Naive thymus-derived CD8-positive, alpha-beta T cell (primary cell): ENCODE data around the gene TLR9. TPM values are rescaled to one million over a fixed set of nuclear protein-coding genes. Genes with fewer than 3 reads are reported as not detected.

Experiments
- ATAC-seq, 2 donors: fragments of 150-1000 bp; cut with Tn5 transposase in 1 of 2; sonication (Bioruptor Pico), chemical (Tn5 transposase) in 1 of 2; 1 replicate in 1 of 2; 2 replicates in 1 of 2; pipeline ENCODE4 v1.10.0; 2021; ENCODE audit warnings: mild to moderate bottlenecking in 2 of 2, moderate library complexity in 2 of 2
- POLR2A ChIA-PET: fragments of 350-600 bp; sonication (Branson Sonifier 250); formaldehyde crosslinking; loops from one replicate; lab custom pipeline; 2021; ENCODE audit warnings: antibody characterized with exemption; lab: Charles Lee
- DNase-seq, 10 donors: peaks; one replicate each; pipeline versions ENCODE4 v3.0.0 to v3.0.0-alpha.2; 2020 to 2022
- H3K27ac Mint-ChIP-seq, 10 donors: one replicate each; pipeline ENCODE4 v1.8.0; 2020 to 2022; ENCODE audit warnings: mild to moderate bottlenecking in 10 of 10, mixed read lengths in 10 of 10, moderate library complexity in 4 of 10, inconsistent platforms in 1 of 10
- H3K27me3 Mint-ChIP-seq, 5 donors: one replicate each; pipeline ENCODE4 v1.8.0; 2021 to 2022; ENCODE audit warnings: mixed read lengths in 5 of 5
- H3K36me3 Mint-ChIP-seq, 3 donors: one replicate each; pipeline ENCODE4 v1.8.0; 2020 to 2022; ENCODE audit warnings: mixed read lengths in 3 of 3, mild to moderate bottlenecking in 2 of 3, inconsistent platforms in 1 of 3
- H3K4me1 Mint-ChIP-seq, 4 donors: one replicate each; pipeline ENCODE4 v1.8.0; 2021 to 2022; ENCODE audit warnings: mixed read lengths in 4 of 4
- H3K4me3 Mint-ChIP-seq, 10 donors: one replicate each; pipeline ENCODE4 v1.8.0; 2020 to 2022; ENCODE audit warnings: mild to moderate bottlenecking in 10 of 10, mixed read lengths in 10 of 10, moderate library complexity in 6 of 10, inconsistent platforms in 1 of 10
- H3K9me3 Mint-ChIP-seq, 9 donors: one replicate each; pipeline ENCODE4 v1.8.0; 2020 to 2022; ENCODE audit warnings: mixed read lengths in 9 of 9, mild to moderate bottlenecking in 3 of 9, inconsistent platforms in 1 of 9, moderate library complexity in 1 of 9
- polyA plus RNA-seq, 3 donors: library from polyadenylated mRNA; unstranded; fragments of 300-500 nt; fragmentation: Illumina TruSeq; gene quantifications; one replicate each; pipeline ENCODE4 v1.2.3, GENCODE V29; 2021
- total RNA-seq, 8 experiments: library from RNA in 2 of 8; stranded (reverse) in 2 of 8; gene quantifications; one replicate each; pipeline ENCODE4 v1.2.3 and lab custom pipeline; 2021 to 2026

TLR9 gene
- total and polyA plus RNA-seq, 5 experiments from 2014 or later: 2.4 to 2.8 TPM; not detected in 3

DNA sequence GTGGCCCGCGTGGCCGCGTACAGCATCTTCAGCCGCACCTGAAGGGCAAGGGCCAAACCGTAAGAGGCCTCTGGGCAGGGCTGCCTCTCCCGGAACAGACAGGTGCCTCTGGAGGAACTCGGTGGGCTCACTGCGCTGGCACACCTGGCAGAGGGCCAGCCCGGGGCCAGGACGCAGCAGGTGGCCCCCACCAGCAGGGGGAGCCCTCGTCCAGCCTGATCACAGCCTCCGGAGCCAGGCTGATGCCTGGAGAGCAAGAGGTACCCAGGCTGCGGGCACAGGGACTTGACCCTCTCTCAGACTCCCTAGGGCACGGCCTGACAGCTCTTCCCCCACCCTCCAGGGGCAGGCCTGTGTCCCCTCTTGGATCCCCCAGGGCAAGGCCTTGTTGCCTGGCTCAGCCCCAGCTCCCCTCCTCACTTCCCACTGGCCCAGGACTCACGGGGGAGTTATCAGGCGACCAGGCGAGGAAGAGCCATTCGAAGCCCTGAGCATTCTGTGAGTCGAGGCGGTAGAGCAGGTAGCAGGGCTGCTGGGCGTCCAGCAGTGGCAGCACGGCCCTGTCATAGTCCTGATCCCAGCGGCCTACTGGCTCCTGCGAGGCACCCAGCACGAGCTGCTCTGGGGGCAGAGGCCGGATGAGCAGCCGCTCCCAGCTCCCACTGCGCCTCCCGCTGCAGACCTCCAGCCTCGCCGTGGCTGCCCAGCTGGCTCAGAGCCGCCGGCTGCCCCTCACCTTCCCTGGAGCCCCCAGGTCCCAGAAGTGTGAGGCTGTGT lies 6.2 kb upstream of the TLR9 start:
- ATAC-seq (peak; percentile 83 to 87), DNase-seq (peak; percentile 81 to 99 (median 90))
- H3K4me1 Mint-ChIP-seq: peaks cover 25 to 75% (median 57%) of the 10 kb centered on the region in 4 donors
- peaks cover 0 to 60% (median 3%) of the 10 kb centered on the region in 3 donors for H3K36me3 Mint-ChIP-seq
- POLR2A ChIA-PET: interaction anchor here (0.6 to 58.8 kb wide), 6 partner anchors 6 to 108 kb away, joined by 4 to 1841 read pairs (median 742); partner anchors contain the start of genes GLYCTK, PPM1M, TLR9 and TWF2
- H3K27ac Mint-ChIP-seq: peak overlapping the region; percentile 40 to 95 (median 92)
- peak overlapping the region; percentile 39 to 83 (median 62) for H3K4me3 Mint-ChIP-seq
- H3K9me3 Mint-ChIP-seq: no peaks in the 10 kb centered on the region
- H3K27me3 Mint-ChIP-seq: no peaks in the 10 kb centered on the region

DNA sequence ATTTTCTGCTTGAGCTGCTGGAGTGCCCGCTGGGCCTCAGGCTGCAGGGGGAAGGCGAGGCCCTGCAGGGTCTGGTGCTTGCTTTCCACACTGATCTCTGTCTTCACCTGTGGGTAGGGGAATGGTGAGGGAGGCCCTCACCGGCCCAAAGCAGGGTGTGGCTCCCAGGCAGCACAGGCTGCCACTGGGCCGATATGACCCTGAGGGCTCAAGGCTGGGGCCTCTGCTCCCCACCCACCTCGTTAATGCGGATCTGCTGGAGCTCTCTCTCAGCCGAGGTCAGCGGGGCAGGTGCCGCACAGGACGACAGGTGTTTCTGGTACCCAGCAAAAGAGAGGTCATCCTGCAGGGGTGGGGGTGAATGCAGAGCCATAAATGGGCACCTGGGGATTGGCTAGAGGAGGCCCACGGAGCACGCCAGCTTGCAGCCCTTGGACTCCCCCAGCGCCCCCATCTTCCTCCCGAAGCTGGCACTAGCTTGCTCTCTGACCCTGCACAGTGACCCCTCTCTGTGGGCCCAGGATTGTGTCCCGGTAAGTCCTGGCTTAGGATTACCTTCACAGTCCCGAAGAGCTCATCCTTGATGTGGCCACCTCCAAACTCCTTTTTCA lies 5.5 kb upstream of the TLR9 start:
- no peak for ATAC-seq
- peaks cover 0 to 57% (median 3%) of the 10 kb centered on the region in 3 donors for H3K36me3 Mint-ChIP-seq
- DNase-seq: peak in 1 of 10 donors; percentile 50
- H3K27ac Mint-ChIP-seq: peak overlapping the region in 8 of 10 donors; percentile 58 to 95 (median 92)
- peak overlapping the region in 3 of 10 donors; percentile 60 to 83 (median 72) for H3K4me3 Mint-ChIP-seq
- peaks cover 30 to 75% (median 57%) of the 10 kb centered on the region in 4 donors for H3K4me1 Mint-ChIP-seq
- POLR2A ChIA-PET: interaction anchor here (2.9 to 58.8 kb wide), 4 partner anchors 6 to 108 kb away, joined by 31 to 1841 read pairs (median 1452); partner anchors contain the start of genes GLYCTK, PPM1M, TLR9 and TWF2
- H3K9me3 Mint-ChIP-seq: no peaks in the 10 kb centered on the region
- H3K27me3 Mint-ChIP-seq: no peaks in the 10 kb centered on the region

DNA sequence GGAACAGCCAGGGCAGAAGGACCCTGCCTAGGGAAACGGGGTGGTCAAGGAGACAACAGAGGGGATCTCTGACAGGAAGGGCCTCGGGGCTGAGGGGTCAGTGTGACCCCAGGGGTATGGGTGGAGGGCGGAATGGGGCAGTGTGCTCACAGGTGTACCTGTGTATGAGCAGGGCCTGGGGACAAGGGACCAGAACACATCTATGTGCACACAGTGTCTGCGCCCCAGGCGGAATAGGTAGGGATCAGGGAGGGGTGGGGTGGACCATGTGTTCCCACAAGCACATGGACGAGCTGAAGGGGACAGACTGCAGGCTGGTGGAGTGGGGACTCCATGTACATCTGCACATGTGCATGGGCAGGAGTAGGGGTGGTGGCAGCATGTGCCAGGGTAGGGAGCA lies 5.0 kb upstream of the TLR9 start:
- Mint-ChIP-seq H3K36me3 (peaks cover 0 to 56% (median 3%) of the 10 kb centered on the region in 3 donors), H3K4me3 (peak overlapping the region in 2 of 10 donors; percentile 5 to 19), H3K4me1 (peaks cover 32 to 75% (median 57%) of the 10 kb centered on the region in 4 donors), H3K27ac (peak overlapping the region; percentile 13 to 93 (median 70)), H3K27me3 (no peaks in the 10 kb centered on the region), H3K9me3 (no peaks in the 10 kb centered on the region)
- peak in 1 of 10 donors; percentile 60 for DNase-seq
- no peak for ATAC-seq
- POLR2A ChIA-PET: interaction anchor here (2.9 to 58.8 kb wide), 4 partner anchors 7 to 109 kb away, joined by 31 to 1841 read pairs (median 1452); partner anchors contain the start of genes GLYCTK, PPM1M, TLR9 and TWF2

DNA sequence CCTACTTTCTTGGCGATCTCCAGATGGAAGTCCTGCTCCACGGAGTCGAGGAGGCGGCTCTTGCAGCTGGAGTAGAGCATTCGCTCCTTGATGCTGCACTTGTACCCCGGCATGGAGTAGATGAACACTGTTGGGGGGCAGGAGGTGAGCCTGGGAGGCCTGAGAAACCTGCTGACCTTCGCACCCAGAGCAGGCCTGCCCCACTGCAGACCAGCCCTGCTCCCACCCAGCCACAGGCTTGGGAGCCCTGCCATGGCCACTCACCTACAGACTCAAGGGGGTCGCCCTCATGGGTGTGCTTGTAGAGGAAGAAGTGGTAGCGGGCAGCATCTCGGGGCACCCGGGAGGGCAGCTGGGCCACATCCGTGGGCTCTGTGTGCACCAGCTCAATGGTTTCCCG lies 4.2 kb upstream of the TLR9 start:
- POLR2A ChIA-PET: interaction anchor here (0.6 to 58.8 kb wide), 4 partner anchors 8 to 218 kb away, joined by 5 to 1841 read pairs (median 1452); partner anchors contain the start of genes GLYCTK, PPM1M, TLR9 and TWF2
- DNase-seq: peak in 1 of 10 donors; percentile 21
- Mint-ChIP-seq H3K9me3 (no peaks in the 10 kb centered on the region), H3K27me3 (no peaks in the 10 kb centered on the region), H3K36me3 (peaks cover 0 to 53% (median 3%) of the 10 kb centered on the region in 3 donors), H3K4me3 (no peak overlapping the region), H3K4me1 (peaks cover 33 to 74% (median 58%) of the 10 kb centered on the region in 4 donors), H3K27ac (peak overlapping the region in 3 of 10 donors; percentile 11 to 44 (median 43))
- ATAC-seq: no peak

DNA sequence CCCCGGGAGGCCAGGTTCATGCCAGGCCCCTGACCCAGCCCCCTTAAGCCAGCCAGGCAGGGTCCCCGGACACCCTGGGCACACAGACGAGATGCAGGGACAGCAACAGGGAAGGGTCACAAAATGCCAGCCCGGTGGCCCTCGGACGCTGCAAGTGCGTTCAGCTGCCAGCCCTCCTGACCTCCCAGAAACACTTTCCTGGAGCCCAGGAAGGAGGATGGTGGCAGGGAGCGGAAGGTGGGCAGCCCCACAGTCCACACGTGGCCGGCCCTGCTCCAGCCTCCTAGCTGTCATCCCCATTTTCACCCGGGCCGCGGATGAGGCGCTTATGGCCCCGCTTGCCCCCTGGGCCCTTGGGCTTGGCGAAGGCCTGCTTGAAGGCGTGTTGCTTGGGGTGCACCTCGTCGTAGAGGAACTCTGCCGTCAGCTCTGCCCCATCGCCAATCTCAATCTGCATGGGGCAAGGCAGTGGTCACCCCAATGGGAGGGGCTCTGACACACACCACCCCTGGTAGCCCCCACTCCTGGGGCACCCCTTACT lies 3.4 kb upstream of the TLR9 start:
- ATAC-seq: no peak
- peak in 1 of 10 donors; percentile 50 for DNase-seq
- no peaks in the 10 kb centered on the region for H3K27me3 Mint-ChIP-seq
- peaks cover 0 to 46% (median 3%) of the 10 kb centered on the region in 3 donors for H3K36me3 Mint-ChIP-seq
- peak overlapping the region in 2 of 10 donors; percentile 5 to 43 for H3K27ac Mint-ChIP-seq
- peaks cover 35 to 74% (median 58%) of the 10 kb centered on the region in 4 donors for H3K4me1 Mint-ChIP-seq
- H3K9me3 Mint-ChIP-seq: no peaks in the 10 kb centered on the region
- POLR2A ChIA-PET: interaction anchor here (0.6 to 58.8 kb wide), 4 partner anchors 8 to 219 kb away, joined by 5 to 1841 read pairs (median 1452); partner anchors contain the start of genes GLYCTK, PPM1M, TLR9 and TWF2
- H3K4me3 Mint-ChIP-seq: no peak overlapping the region

DNA sequence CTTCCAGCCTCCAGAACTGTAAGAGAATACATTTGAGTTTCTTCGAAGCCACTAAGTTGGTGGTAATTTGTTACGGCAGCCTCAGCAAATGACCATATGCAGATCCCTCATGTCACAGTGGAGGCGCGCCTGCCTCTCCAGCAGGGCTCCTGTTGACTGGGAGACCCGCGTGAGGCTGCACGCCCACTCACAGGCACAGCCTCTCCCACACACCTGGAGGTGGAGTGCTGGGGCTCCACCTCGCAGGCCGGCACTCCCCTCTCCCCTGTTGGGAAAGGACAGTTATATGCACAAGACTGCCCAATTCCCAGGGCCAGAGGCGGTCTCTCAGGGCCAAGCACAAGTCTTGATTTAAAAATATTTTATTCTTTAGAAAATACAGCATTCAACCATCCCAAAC lies 2.8 kb upstream of the TLR9 start:
- no peaks in the 10 kb centered on the region for H3K9me3 Mint-ChIP-seq
- no peak for ATAC-seq
- H3K4me3 Mint-ChIP-seq: no peak overlapping the region

DNA sequence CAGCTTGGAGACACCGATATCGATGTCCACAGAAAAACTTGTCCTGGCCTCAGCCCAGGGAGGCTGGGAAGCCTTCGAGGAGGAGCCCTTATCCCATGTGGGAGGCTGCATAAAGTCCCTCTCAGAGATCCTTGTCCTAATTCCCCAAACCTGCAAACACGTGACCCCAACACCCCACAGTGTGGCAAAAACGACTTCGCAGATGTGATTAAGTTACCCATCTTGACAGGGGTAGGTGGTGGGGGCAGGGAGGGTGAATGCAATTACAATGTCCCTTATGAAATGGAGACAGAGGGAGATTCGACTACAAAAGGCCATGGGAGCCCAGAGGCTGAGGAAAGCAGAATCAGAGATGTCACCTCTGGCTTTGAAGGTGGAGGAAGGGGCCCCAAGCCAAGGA lies 2.3 kb upstream of the TLR9 start:
- H3K27me3 Mint-ChIP-seq: no peaks in the 10 kb centered on the region
- peak overlapping the region in 9 of 10 donors; percentile 19 to 90 (median 66) for H3K27ac Mint-ChIP-seq
- no peak overlapping the region for H3K4me3 Mint-ChIP-seq
- ATAC-seq: no peak
- no peaks in the 10 kb centered on the region for H3K9me3 Mint-ChIP-seq
- POLR2A ChIA-PET: interaction anchor here (43.1 to 58.8 kb wide), 2 partner anchors 23 to 56 kb away, joined by 1452 to 1841 read pairs; partner anchors contain the start of genes GLYCTK, PPM1M, TWF2 and WDR82
- H3K36me3 Mint-ChIP-seq: peaks cover 0 to 38% (median 3%) of the 10 kb centered on the region in 3 donors
- peak in 1 of 10 donors; percentile 31 for DNase-seq
- peaks cover 41 to 75% (median 62%) of the 10 kb centered on the region in 4 donors for H3K4me1 Mint-ChIP-seq

More for the DNA sequence above, 2.8 kb upstream of the TLR9 start:
- H3K27ac Mint-ChIP-seq: peak overlapping the region in 7 of 10 donors; percentile 12 to 90 (median 61)
- peaks cover 0 to 40% (median 3%) of the 10 kb centered on the region in 3 donors for H3K36me3 Mint-ChIP-seq
- H3K27me3 Mint-ChIP-seq: no peaks in the 10 kb centered on the region
- POLR2A ChIA-PET: interaction anchor here (43.1 to 58.8 kb wide), 3 partner anchors 9 to 55 kb away, joined by 1452 to 1841 read pairs (median 1452); partner anchors contain the start of genes GLYCTK, PPM1M, TLR9 and TWF2
- peak in 1 of 10 donors; percentile 45 for DNase-seq
- peaks cover 40 to 75% (median 60%) of the 10 kb centered on the region in 4 donors for H3K4me1 Mint-ChIP-seq

DNA sequence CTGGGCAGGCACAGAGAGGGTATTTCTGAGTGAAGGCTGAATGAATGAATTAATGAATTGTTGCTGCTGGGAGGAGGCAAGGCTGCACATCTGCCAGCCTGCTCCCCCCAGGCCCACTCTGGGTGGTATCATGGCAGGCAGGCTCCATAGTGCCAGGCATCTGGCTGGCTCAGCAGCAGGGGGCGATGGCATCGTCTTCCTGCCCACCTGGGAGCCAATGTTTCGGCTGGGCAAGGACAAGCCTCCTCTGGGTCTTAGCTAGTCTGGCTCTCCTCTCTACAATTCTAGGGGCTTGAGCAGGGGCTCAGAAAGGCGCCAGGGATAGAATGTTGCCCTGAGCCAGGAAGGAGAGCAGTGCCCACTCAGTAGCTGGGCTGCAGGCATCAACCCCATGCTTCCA lies 1.7 kb upstream of the TLR9 start:
- Mint-ChIP-seq H3K27me3 (no peaks in the 10 kb centered on the region), H3K9me3 (no peaks in the 10 kb centered on the region), H3K4me3 (peak overlapping the region in 4 of 10 donors; percentile 30 to 89 (median 67)), H3K36me3 (peaks cover 0 to 33% (median 3%) of the 10 kb centered on the region in 3 donors), H3K27ac (peak overlapping the region; percentile 73 to 96 (median 90)), H3K4me1 (peaks cover 41 to 75% (median 62%) of the 10 kb centered on the region in 4 donors)
- POLR2A ChIA-PET: interaction anchor here (1.0 to 58.8 kb wide), 3 partner anchors 10 to 57 kb away, joined by 3 to 1841 read pairs (median 1452); partner anchors contain the start of genes GLYCTK, PPM1M, TWF2 and WDR82
- DNase-seq (peak in 1 of 10 donors; percentile 59), ATAC-seq (no peak)

DNA sequence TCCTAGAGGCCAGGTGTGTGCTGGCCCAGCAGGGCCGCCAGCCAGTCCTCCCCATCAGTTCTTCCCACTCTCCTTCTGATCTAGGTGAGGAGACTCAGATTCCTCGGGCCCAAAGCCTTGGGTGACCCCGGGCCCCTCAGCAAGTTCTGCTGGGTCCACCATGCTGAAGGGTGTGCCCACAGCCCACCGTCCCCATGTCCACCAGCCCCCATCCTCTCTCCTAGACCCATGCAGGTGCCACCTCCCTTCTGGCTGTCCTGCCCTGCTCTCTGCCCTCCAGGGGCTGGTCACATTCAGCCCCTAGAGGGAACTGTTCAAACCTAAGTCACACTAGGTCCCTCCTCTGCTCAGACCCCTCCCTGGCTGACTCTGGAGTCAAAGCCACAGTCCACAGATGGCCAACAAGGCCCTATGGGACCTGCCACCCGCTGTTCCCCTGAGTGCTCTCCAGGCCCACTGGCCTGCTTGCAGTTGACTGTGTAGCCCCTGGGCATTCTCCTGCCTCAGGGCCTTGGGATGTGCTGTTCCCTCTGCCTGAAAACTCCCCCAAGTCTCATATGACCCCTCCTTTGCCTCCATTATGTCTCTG lies 878 bp upstream of the TLR9 start:
- peaks cover 0 to 28% (median 0%) of the 10 kb centered on the region in 3 donors for H3K36me3 Mint-ChIP-seq
- H3K27me3 Mint-ChIP-seq: no peaks in the 10 kb centered on the region
- peaks cover 37 to 76% (median 62%) of the 10 kb centered on the region in 4 donors for H3K4me1 Mint-ChIP-seq
- POLR2A ChIA-PET: interaction anchor here (1.0 to 58.8 kb wide), 4 partner anchors 9 to 110 kb away, joined by 3 to 1841 read pairs (median 728); partner anchors contain the start of genes GLYCTK, PPM1M, TWF2 and WDR82
- ATAC-seq (no peak), DNase-seq (peak in 1 of 10 donors; percentile 55)
- no peaks in the 10 kb centered on the region for H3K9me3 Mint-ChIP-seq
- peak overlapping the region; percentile 30 to 89 (median 65) for H3K4me3 Mint-ChIP-seq
- H3K27ac Mint-ChIP-seq: peak overlapping the region; percentile 73 to 96 (median 90)

DNA sequence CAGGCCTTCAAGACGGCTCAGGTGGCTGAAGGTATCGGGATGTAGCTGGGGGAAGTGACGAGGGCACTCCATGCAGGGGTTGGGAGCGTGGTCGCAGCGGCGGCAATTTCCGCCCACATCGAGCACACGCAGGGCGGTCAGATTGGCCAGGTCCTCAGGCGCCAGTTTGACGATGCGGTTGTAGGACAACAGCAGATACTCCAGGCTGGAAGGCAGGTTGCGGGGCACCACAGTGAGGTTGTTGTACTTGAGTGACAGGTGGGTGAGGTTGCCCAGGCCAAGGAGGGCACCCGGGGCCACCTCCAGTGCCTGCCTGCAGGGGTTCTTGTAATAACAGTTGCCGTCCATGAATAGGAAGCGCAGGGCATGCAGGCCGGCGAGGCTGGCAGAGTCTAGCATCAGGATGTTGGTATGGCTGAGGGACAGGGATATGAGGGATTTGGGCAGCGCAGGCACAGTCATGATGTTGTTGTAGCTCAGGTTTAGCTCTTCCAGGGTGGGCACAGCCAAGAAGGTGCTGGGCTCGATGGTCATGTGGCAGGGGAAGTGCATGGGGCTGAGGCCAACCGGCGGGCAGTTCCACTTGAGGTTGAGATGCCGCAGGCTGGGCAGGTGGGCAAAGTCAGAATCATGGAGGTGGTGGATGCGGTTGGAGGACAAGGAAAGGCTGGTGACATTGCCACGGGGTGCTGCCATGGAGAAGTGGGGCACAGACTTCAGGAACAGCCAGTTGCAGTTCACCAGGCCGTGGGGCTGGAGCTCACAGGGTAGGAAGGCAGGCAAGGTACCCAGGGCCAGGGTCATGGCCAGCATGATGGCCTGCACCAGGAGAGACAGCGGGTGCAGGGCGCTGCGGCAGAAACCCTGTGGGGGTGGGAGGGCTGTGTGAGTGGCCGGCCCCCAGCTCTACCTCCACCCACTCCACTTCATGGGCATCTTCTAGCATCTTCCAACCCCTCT lies 1.7 kb downstream of the TLR9 start:
- Mint-ChIP-seq H3K36me3 (peaks cover 0 to 6% (median 0%) of the 10 kb centered on the region in 3 donors), H3K4me1 (peaks cover 40 to 90% (median 83%) of the 10 kb centered on the region in 4 donors), H3K27ac (peak overlapping the region; percentile 80 to 96 (median 89)), H3K4me3 (peak overlapping the region; percentile 65 to 92 (median 77)), H3K27me3 (no peaks in the 10 kb centered on the region), H3K9me3 (no peaks in the 10 kb centered on the region)
- POLR2A ChIA-PET: interaction anchor here (0.5 to 58.8 kb wide), 5 partner anchors 27 to 277 kb away, joined by 3 to 1841 read pairs (median 4); partner anchors contain the start of genes GLYCTK, PPM1M, TWF2 and WDR82
- ATAC-seq (no peak), DNase-seq (peak in 1 of 10 donors; percentile 45)
